ENCODE measurements around the gene LGR4. TPM values are rescaled to one million over a fixed set of nuclear protein-coding genes. Genes with fewer than 3 reads are reported as not detected.

LGR4 gene
- total and polyA plus RNA-seq, 10 donors, result 1.5 to 47.2 (median 27.0) TPM

- no peak for DNase-seq
- no peak overlapping the region for H3K4me3 ChIP-seq
- intact Hi-C loops (cut with DNase I; ENCODE audit: low total_unique reads), result no loop called here
- H3K9me3 ChIP-seq, result peaks cover 0 to 9% (median 2%) of the 10 kb centered on the region in 8 donors
- no peaks in the 10 kb centered on the region for H3K4me1 ChIP-seq
- no peaks in the 10 kb centered on the region for H3K36me3 ChIP-seq
- WGBS, 5 donors, result 55 to 69% (median 65%) methylated on average over 4 of the region's 4 CpGs
- no peak for TF ChIP-seq POLR2A (IDR thresholded peaks at IDR 0.05)
- TF ChIP-seq CTCF (IDR thresholded peaks at IDR 0.05 in 8 of 11, conservative IDR thresholded peaks at IDR 0.05 in 3 of 11), result no peak
- no peak for TF ChIP-seq POLR2AphosphoS5 (IDR thresholded peaks at IDR 0.05)
- no peaks in the 10 kb centered on the region for H3K27me3 ChIP-seq (replicated peaks in 1 of 7)
- no peak overlapping the region for H3K27ac ChIP-seq
Measured at GRCh38 chr11:27420722-27421572, 51.6 kb downstream of the LGR4 start.

GRCh38 chr11:27420217-27420616 lies 52.4 kb downstream of the LGR4 start:
- no peak for DNase-seq
- Histone ChIP-seq H3K27me3 (replicated peaks in 1 of 7) (no peaks in the 10 kb centered on the region), H3K36me3 (no peaks in the 10 kb centered on the region), H3K9me3 (peaks cover 0 to 9% (median 2%) of the 10 kb centered on the region in 8 donors), H3K4me1 (no peaks in the 10 kb centered on the region), H3K4me3 (no peak overlapping the region), H3K27ac (no peak overlapping the region)
- TF ChIP-seq CTCF (IDR thresholded peaks at IDR 0.05 in 8 of 11, conservative IDR thresholded peaks at IDR 0.05 in 3 of 11), result no peak
- no peak for TF ChIP-seq POLR2AphosphoS5 (IDR thresholded peaks at IDR 0.05)
- TF ChIP-seq POLR2A (IDR thresholded peaks at IDR 0.05), result no peak
- intact Hi-C loops (cut with DNase I; ENCODE audit: low total_unique reads), result no loop called here
- 87 to 96% (median 93%) methylated on average over 4 of the region's 4 CpGs for WGBS, 5 donors

GRCh38 chr11:27418356-27418755 lies 54.2 kb downstream of the LGR4 start:
- intact Hi-C loops (cut with DNase I; ENCODE audit: low total_unique reads), result no loop called here
- no peak for DNase-seq
- H3K9me3 ChIP-seq, result peaks cover 0 to 9% (median 2%) of the 10 kb centered on the region in 8 donors

More at GRCh38 chr11:27418356-27418755, 54.2 kb downstream of the LGR4 start:
- Histone ChIP-seq H3K4me1 (no peaks in the 10 kb centered on the region), H3K36me3 (no peaks in the 10 kb centered on the region), H3K4me3 (no peak overlapping the region), H3K27me3 (replicated peaks in 1 of 7) (no peaks in the 10 kb centered on the region), H3K27ac (no peak overlapping the region)
- WGBS, 5 donors, result 49 to 60% (median 50%) methylated on average over 1 of the region's 1 CpG
- TF ChIP-seq CTCF (IDR thresholded peaks at IDR 0.05 in 8 of 11, conservative IDR thresholded peaks at IDR 0.05 in 3 of 11), result no peak
- no peak for TF ChIP-seq POLR2A (IDR thresholded peaks at IDR 0.05)
- TF ChIP-seq POLR2AphosphoS5 (IDR thresholded peaks at IDR 0.05), result no peak
